CD4-positive, alpha-beta memory T cell (primary cell): ENCODE measurements around the gene ADGRL3. TPM values are rescaled to one million over a fixed set of nuclear protein-coding genes. Genes with fewer than 3 reads are reported as not detected.

ENCODE experiments used
- CTCF ChIA-PET: fragments of 350-600 bp; sonication (Branson Sonifier 250); formaldehyde crosslinking; loops from one replicate; lab custom pipeline; 2021; ENCODE audit warnings: inconsistent platforms; ENCODE audit not compliant: partially characterized antibody; lab: Charles Lee
- POLR2A ChIA-PET: fragments of 350-600 bp; sonication (Branson Sonifier 250); formaldehyde crosslinking; loops from one replicate; lab custom pipeline; 2021; ENCODE audit not compliant: partially characterized antibody; lab: Charles Lee
- DNase-seq, 5 donors: peaks; one replicate each; pipeline versions ENCODE4 v3.0.0 to v3.0.0-alpha.2; 2020 to 2022; ENCODE audit warnings: mixed read lengths in 1 of 5
- H3K27ac ChIP-seq: one replicate; pipeline ENCODE4 v1.7.0; 2013; ENCODE audit warnings: low read depth, low read length
- H3K27me3 ChIP-seq: 2 replicates; pipeline ENCODE4 v1.7.0; 2013; ENCODE audit warnings: mild to moderate bottlenecking, low read length, moderate library complexity; ENCODE audit not compliant: insufficient read depth
- H3K36me3 ChIP-seq: 2 replicates; pipeline ENCODE4 v1.7.0; 2013; ENCODE audit warnings: mild to moderate bottlenecking, low read length, moderate library complexity; ENCODE audit not compliant: insufficient read depth
- H3K4me1 ChIP-seq: 2 replicates; pipeline ENCODE4 v1.7.0; 2013; ENCODE audit warnings: mild to moderate bottlenecking, low read length, moderate library complexity; ENCODE audit not compliant: insufficient read depth
- H3K4me3 ChIP-seq, 2 donors: one replicate each; pipeline ENCODE4 v1.7.0; 2013; ENCODE audit warnings: low read length in 2 of 2, mild to moderate bottlenecking in 1 of 2
- H3K9me3 ChIP-seq, 2 donors: one replicate each; pipeline ENCODE4 v1.7.0; 2013; ENCODE audit warnings: low read length in 2 of 2, control low read depth in 1 of 2; ENCODE audit not compliant: control insufficient read depth in 1 of 2
- H3K27ac Mint-ChIP-seq, 7 donors: one replicate each; pipeline ENCODE4 v1.8.0; 2020 to 2021; ENCODE audit warnings: mixed read lengths in 7 of 7, mild to moderate bottlenecking in 6 of 7, inconsistent platforms in 3 of 7, moderate library complexity in 3 of 7
- H3K27me3 Mint-ChIP-seq, 2 donors: one replicate each; pipeline ENCODE4 v1.8.0; 2020 to 2021; ENCODE audit warnings: mixed read lengths in 2 of 2
- H3K36me3 Mint-ChIP-seq, 2 donors: one replicate each; pipeline ENCODE4 v1.8.0; 2020 to 2021; ENCODE audit warnings: mixed read lengths in 2 of 2, inconsistent platforms in 1 of 2, mild to moderate bottlenecking in 1 of 2
- H3K4me1 Mint-ChIP-seq, 4 donors: one replicate each; pipeline ENCODE4 v1.8.0; 2020 to 2021; ENCODE audit warnings: mixed read lengths in 4 of 4, mild to moderate bottlenecking in 1 of 4
- H3K4me3 Mint-ChIP-seq, 8 donors: one replicate each; pipeline ENCODE4 v1.8.0; 2020 to 2021; ENCODE audit warnings: mixed read lengths in 8 of 8, mild to moderate bottlenecking in 7 of 8, moderate library complexity in 6 of 8, inconsistent platforms in 3 of 8
- H3K9me3 Mint-ChIP-seq, 8 donors: one replicate each; pipeline ENCODE4 v1.8.0; 2020 to 2021; ENCODE audit warnings: mixed read lengths in 8 of 8, mild to moderate bottlenecking in 5 of 8, inconsistent platforms in 3 of 8, moderate library complexity in 1 of 8
- intact Hi-C: fragments of 100-400 bp; cut with micrococcal nuclease; formaldehyde crosslinking; loops from one replicate; pipeline ENCODE4 v1.15.1; 2023
- polyA plus RNA-seq, 2 donors: library from polyadenylated mRNA; unstranded; fragments of 300-500 nt; fragmentation: Illumina TruSeq; gene quantifications; one replicate each; pipeline ENCODE4 v1.2.3, GENCODE V29; 2021
- total RNA-seq, 2 experiments: library from RNA; stranded (reverse); gene quantifications; one replicate each; pipeline ENCODE4 v1.2.3, GENCODE V29; 2021

ADGRL3 gene
- total and polyA plus RNA-seq, 4 experiments from 2014 or later, result not detected

GRCh38 chr4:61275241-61275640, 75.1 kb downstream of the ADGRL3 start:
- H3K4me1 ChIP-seq, result no peaks in the 10 kb centered on the region
- no peak for DNase-seq
- Mint-ChIP-seq H3K4me3 (no peak overlapping the region), H3K36me3 (no peaks in the 10 kb centered on the region), H3K27me3 (no peaks in the 10 kb centered on the region), H3K4me1 (no peaks in the 10 kb centered on the region), H3K27ac (no peak overlapping the region), H3K9me3 (peaks cover 0 to 11% (median 6%) of the 10 kb centered on the region in 8 donors)
- no peaks in the 10 kb centered on the region for H3K9me3 ChIP-seq
- H3K4me3 ChIP-seq, result no peak overlapping the region
- POLR2A ChIA-PET, result no interaction called here
- H3K36me3 ChIP-seq, result no peaks in the 10 kb centered on the region
- intact Hi-C loops, result no loop called here
- CTCF ChIA-PET, result interaction anchor here (0.6 kb wide), 1 partner anchor 23 kb away, joined by 3 read pairs; no protein-coding TSS in a partner anchor
- no peaks in the 10 kb centered on the region for H3K27me3 ChIP-seq
- no peak overlapping the region for H3K27ac ChIP-seq

- H3K9me3 Mint-ChIP-seq, result peaks cover 0 to 11% (median 6%) of the 10 kb centered on the region in 8 donors
- H3K27ac Mint-ChIP-seq, result no peak overlapping the region
- no peaks in the 10 kb centered on the region for H3K4me1 Mint-ChIP-seq
- no peaks in the 10 kb centered on the region for H3K9me3 ChIP-seq
- no peak for DNase-seq
- no peak overlapping the region for H3K27ac ChIP-seq
- ChIA-PET CTCF (no interaction called here), POLR2A (no interaction called here)
- no peak overlapping the region for H3K4me3 Mint-ChIP-seq
- H3K4me3 ChIP-seq, result no peak overlapping the region
- H3K4me1 ChIP-seq, result no peaks in the 10 kb centered on the region
- H3K36me3 Mint-ChIP-seq, result no peaks in the 10 kb centered on the region
- H3K27me3 Mint-ChIP-seq, result no peaks in the 10 kb centered on the region
- no peaks in the 10 kb centered on the region for H3K27me3 ChIP-seq
- intact Hi-C loops, result no loop called here
- H3K36me3 ChIP-seq, result no peaks in the 10 kb centered on the region
Observed at GRCh38 chr4:61276029-61276428, 75.9 kb downstream of the ADGRL3 start.

GRCh38 chr4:61277785-61278760, 77.9 kb downstream of the ADGRL3 start:
- Mint-ChIP-seq H3K9me3 (peaks cover 0 to 9% (median 6%) of the 10 kb centered on the region in 8 donors), H3K4me3 (no peak overlapping the region), H3K36me3 (no peaks in the 10 kb centered on the region), H3K27ac (no peak overlapping the region), H3K4me1 (no peaks in the 10 kb centered on the region), H3K27me3 (no peaks in the 10 kb centered on the region)
- no peak overlapping the region for H3K27ac ChIP-seq
- H3K27me3 ChIP-seq, result no peaks in the 10 kb centered on the region
- POLR2A ChIA-PET, result no interaction called here
- no peaks in the 10 kb centered on the region for H3K36me3 ChIP-seq
- no peaks in the 10 kb centered on the region for H3K9me3 ChIP-seq
- CTCF ChIA-PET, result no interaction called here
- no peaks in the 10 kb centered on the region for H3K4me1 ChIP-seq
- intact Hi-C loops, result no loop called here
- no peak for DNase-seq
- no peak overlapping the region for H3K4me3 ChIP-seq

GRCh38 chr4:61292322-61292721, 92.2 kb downstream of the ADGRL3 start:
- H3K27me3 ChIP-seq, result no peaks in the 10 kb centered on the region
- no peaks in the 10 kb centered on the region for H3K9me3 ChIP-seq
- H3K4me1 ChIP-seq, result no peaks in the 10 kb centered on the region
- H3K4me3 ChIP-seq, result no peak overlapping the region
- Mint-ChIP-seq H3K27me3 (no peaks in the 10 kb centered on the region), H3K27ac (no peak overlapping the region), H3K36me3 (no peaks in the 10 kb centered on the region), H3K4me1 (no peaks in the 10 kb centered on the region), H3K9me3 (peaks cover 0 to 5% (median 3%) of the 10 kb centered on the region in 8 donors), H3K4me3 (no peak overlapping the region)
- DNase-seq, result no peak
- POLR2A ChIA-PET, result no interaction called here
- H3K36me3 ChIP-seq, result no peaks in the 10 kb centered on the region
- intact Hi-C loops, result no loop called here
- CTCF ChIA-PET, result no interaction called here
- no peak overlapping the region for H3K27ac ChIP-seq

- Mint-ChIP-seq H3K36me3 (no peaks in the 10 kb centered on the region), H3K4me3 (no peak overlapping the region), H3K27ac (no peak overlapping the region), H3K9me3 (peaks cover 0 to 5% (median 3%) of the 10 kb centered on the region in 8 donors), H3K4me1 (no peaks in the 10 kb centered on the region), H3K27me3 (no peaks in the 10 kb centered on the region)
- H3K27ac ChIP-seq, result no peak overlapping the region
- ChIA-PET CTCF (interaction anchor here (1.0 kb wide), 1 partner anchor 22 kb away, joined by 3 read pairs; no protein-coding TSS in a partner anchor), POLR2A (no interaction called here)
- no peak for DNase-seq
- intact Hi-C loops, result no loop called here
- H3K4me3 ChIP-seq, result no peak overlapping the region
- no peaks in the 10 kb centered on the region for H3K9me3 ChIP-seq
- H3K36me3 ChIP-seq, result no peaks in the 10 kb centered on the region
- H3K4me1 ChIP-seq, result no peaks in the 10 kb centered on the region
- no peaks in the 10 kb centered on the region for H3K27me3 ChIP-seq
Observed at GRCh38 chr4:61293707-61294400, 93.7 kb downstream of the ADGRL3 start.

- no peaks in the 10 kb centered on the region for H3K36me3 ChIP-seq
- no peak overlapping the region for H3K4me3 Mint-ChIP-seq
- intact Hi-C loops, result no loop called here
- H3K36me3 Mint-ChIP-seq, result no peaks in the 10 kb centered on the region
- H3K27ac Mint-ChIP-seq, result no peak overlapping the region
- ChIA-PET POLR2A (no interaction called here), CTCF (no interaction called here)
- DNase-seq, result no peak
- peaks cover 0 to 5% (median 3%) of the 10 kb centered on the region in 8 donors for H3K9me3 Mint-ChIP-seq
- H3K27ac ChIP-seq, result no peak overlapping the region
- no peaks in the 10 kb centered on the region for H3K27me3 Mint-ChIP-seq
- no peaks in the 10 kb centered on the region for H3K4me1 ChIP-seq
- H3K27me3 ChIP-seq, result no peaks in the 10 kb centered on the region
- no peaks in the 10 kb centered on the region for H3K4me1 Mint-ChIP-seq
- H3K4me3 ChIP-seq, result no peak overlapping the region
- no peaks in the 10 kb centered on the region for H3K9me3 ChIP-seq
Observed at GRCh38 chr4:61294936-61295335, 94.8 kb downstream of the ADGRL3 start.

GRCh38 chr4:61296144-61296543, 96.0 kb downstream of the ADGRL3 start:
- ChIA-PET CTCF (no interaction called here), POLR2A (no interaction called here)
- H3K9me3 ChIP-seq, result no peaks in the 10 kb centered on the region
- Mint-ChIP-seq H3K4me1 (no peaks in the 10 kb centered on the region), H3K4me3 (no peak overlapping the region), H3K36me3 (no peaks in the 10 kb centered on the region), H3K9me3 (peaks cover 0 to 7% (median 3%) of the 10 kb centered on the region in 8 donors), H3K27me3 (no peaks in the 10 kb centered on the region), H3K27ac (no peak overlapping the region)
- no peak overlapping the region for H3K4me3 ChIP-seq
- DNase-seq, result no peak
- no peaks in the 10 kb centered on the region for H3K4me1 ChIP-seq
- intact Hi-C loops, result no loop called here
- no peaks in the 10 kb centered on the region for H3K27me3 ChIP-seq
- H3K27ac ChIP-seq, result no peak overlapping the region
- H3K36me3 ChIP-seq, result no peaks in the 10 kb centered on the region
